GM18861 (cell line): ENCODE results near the gene TAS2R38.
A peak's percentile ranks its signal among the peaks of the same experiment; 100 is the strongest.

Experiments used
- ATAC-seq: cut with Tn5 transposase; IDR thresholded peaks from one replicate; pipeline ENCODE4 v1.9.1; 2021; ENCODE audit not compliant: unreplicated experiment

The TAS2R38 gene

DNA sequence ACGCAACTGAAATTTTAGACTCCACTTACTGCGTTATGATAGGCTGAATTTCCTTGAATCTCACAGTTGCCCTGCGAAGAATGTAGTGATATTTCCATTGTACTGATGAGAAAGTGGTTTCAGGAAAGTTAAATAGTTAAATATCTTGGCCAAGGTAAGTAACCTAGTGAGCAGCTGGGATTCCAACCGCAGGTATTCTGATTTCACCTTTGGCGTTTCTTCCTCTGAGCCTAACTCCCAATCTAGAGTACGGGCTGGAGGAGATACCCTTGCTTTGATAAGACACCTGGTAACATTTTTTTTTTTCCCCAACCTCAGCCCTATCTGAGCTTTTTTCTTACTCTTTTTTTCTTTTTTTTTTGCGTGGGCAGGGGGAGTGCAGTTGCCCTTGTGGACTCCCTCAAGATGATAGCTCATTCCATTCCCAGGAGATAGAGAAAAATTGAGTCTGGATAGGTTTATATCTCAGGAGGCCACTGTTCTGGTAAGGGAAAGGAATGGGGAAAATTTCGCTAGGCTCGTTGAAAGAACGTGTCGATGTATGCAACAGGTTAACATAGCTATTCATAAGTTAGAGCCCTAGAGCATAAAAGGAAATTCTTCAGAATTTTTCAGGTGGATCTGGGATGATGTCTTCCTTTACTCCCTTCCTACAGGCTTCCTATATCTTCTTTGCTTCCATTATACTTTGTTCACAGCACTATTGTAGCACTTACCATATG is 3.1 kb upstream of the TAS2R38 start:
- no peak for ATAC-seq

DNA sequence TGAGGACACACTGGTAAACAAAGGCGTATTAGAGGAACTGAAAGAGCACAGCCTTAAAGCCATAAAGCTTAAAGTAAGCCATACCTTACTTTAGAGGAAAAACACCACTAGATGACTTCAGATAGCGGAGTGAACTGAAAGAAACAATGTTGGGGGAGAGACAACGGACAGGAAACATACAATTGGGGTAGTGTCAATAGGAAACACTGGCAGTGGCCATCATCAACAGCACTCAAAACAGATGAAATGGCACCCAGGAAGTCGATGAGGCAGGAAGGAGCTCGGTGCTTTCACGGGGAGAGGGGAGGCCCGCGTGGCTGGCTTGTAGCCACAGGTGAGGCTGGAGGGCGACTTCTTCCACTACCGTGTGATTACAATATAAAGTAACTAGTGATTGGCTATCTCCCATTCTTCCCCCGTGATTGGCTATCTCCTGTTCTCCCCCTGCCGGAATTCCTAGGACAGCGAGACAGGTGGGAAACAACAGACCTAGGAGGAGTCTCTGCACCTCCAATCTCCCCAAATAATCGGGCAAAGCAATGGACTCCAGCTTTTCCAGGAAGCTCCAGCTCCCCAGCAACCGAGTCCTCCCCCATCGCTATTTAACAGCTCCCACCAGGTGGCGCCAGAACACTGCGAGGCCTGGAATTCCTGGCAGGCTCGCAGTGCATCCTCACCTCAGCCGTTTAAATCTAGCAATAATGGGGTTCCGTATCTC is 2.4 kb upstream of the TAS2R38 start:
- peak; percentile 64 for ATAC-seq

DNA sequence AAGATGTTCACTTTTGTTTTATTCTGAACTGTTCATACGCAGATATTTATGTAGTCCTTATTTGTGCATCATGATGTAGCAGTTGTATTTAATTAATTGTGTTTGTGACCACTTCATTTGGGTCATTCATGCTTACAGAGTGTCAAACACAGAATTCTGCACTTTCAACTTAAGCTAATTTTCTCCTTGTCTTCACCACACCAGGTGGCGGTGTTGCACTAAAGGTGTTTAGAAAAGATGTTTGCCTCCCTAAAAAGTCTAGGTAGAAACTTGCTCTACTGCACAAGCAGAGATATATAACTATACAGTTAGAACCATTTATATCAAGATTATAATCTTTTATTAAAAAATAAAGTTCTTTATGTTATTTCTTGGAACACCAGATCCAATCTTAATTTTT is 1.3 kb upstream of the TAS2R38 start:
- ATAC-seq, result no peak

DNA sequence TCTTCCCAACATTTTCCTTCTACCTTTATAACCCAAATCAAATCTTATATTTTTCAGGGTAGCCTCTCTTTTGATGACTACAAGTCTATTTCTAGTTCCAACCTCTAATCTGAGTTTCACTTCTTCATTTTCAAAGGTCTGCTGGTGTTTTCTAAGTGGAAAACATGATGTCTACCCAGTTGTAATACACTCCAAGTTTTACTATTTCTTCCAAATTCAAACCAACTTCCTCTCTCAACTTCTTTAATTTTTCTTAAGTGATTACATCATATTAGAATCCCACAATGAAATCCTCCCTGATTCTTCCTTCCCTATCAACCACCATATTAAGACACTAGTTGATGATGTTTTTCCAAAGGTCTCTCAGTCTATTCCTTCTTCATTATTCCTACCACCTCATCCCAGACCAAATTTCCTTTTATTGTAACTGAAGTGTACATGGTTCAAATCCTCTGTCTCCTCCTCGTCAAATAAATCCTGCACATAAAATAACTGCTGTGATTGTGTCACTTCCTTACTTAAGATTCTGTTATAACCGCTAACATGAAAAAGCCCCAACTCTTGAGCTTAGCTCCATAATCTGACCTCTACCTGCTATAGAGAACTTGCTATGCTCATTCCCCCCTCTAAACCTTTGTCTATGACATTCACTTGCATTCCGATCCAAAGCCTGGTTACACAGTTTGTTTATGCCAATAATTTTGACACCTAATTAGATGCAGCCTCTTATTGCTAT is 12.7 kb downstream of the TAS2R38 start:
- ATAC-seq, result peak; percentile 92

DNA sequence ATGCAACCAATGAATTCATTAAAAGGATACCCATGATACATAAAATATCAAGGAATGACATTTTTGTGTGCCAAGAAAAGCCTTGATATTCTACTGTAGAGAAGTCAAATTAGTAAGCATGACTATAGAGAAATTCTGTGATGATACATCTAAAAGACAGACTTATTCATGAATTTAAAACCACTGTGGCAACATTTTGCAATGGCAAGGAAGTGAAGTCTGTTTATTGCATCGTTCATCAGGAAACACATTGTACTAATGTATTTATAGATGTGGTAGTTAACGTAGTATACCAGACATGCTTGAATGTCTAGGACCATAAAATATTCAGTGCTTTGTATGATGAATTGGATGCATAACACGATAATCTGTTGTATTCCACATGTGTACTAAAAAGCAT is 17.5 kb downstream of the TAS2R38 start:
- ATAC-seq, result no peak

DNA sequence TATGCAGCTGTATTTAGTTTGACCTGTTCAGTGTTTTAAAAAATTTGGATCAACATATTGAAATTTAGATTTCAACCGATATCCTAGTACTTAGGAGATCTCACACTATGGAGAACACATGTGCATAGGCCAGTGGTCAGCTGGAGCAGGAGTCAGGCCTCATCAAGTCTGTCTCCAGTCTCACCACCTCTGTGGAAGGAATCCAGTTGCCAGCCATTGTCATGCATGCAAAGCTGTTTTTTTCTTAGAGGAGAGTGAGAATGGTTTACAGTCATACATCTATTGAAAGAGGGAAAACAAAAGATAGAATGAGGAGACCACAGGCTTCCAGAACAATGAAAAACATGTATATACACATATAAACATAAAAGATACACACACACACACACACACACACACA is 19.2 kb downstream of the TAS2R38 start:
- no peak for ATAC-seq

DNA sequence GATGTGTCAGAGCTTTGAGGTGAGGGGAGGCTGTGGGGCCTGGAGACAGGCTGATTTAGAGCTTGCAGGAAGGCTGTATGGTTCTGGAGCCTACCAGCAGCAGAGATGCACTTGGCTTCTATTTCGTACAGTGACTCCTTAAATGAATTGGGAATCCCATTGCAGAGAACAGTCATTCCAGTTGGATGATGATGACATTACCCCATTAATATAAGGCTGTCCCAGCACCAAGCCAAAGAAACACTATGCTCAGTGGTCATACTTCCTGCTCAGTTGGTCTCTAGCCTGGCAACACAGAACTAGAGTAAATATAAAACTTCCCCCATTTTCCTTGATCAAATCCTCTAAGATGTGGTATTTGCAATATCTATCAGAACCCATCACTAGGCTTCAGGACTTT is 21.1 kb downstream of the TAS2R38 start:
- no peak for ATAC-seq

DNA sequence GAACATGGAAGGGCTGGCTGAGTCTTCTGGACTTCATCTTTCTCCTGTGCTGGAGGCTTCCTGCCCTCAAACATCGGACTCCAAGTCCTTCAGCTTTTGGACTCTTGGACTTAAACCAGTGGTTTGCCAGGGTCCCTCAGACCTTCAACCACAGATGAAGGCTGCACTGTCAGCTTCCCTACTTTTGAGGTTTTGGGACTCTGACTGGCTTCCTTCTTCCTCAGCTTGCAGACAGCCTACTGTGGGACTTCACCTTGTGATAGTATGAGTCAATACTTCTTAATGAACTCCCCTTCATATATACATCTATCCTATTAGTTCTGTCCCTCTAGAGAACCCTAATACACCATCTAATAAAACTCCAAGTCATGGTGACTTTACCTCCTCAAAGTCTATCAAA is 22.8 kb downstream of the TAS2R38 start:
- ATAC-seq, result no peak

DNA sequence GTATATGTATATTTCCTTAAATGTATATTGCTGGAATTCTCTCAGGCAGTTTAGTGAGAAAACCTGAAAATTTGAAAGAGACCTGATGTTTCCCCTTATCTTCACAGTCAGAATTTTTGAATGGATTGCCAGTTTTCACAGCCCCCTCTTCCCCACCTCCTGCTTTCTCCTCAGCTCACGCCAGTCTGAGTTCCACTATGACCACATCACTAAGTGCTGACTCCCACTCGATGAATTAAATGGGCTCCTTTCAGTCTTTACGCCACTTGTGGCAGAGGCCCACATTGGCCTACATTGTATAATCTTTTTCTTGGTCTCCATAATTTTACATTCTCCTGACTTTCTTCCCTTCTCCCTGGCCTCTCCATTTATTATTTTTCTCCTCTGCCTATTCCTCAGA is 23.7 kb downstream of the TAS2R38 start:
- no peak for ATAC-seq

DNA sequence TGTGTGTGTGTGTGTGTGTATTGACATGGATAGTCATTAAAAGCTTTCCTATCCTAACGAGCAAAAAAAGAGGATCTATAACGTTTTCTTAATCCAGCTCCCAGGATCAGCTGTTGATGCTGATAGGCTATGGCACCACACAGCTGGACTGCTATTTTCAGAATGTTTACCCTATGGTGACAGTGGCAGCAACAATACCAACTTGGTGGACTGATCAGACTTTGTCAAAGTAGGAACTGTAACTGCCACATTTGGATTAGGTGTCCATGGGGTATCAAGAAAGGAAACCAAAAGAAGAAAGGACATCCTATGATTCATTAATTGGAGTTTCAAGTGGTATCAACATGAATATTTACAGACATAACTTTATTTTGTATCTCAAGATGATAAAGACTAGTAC is 24.1 kb downstream of the TAS2R38 start:
- no peak for ATAC-seq

DNA sequence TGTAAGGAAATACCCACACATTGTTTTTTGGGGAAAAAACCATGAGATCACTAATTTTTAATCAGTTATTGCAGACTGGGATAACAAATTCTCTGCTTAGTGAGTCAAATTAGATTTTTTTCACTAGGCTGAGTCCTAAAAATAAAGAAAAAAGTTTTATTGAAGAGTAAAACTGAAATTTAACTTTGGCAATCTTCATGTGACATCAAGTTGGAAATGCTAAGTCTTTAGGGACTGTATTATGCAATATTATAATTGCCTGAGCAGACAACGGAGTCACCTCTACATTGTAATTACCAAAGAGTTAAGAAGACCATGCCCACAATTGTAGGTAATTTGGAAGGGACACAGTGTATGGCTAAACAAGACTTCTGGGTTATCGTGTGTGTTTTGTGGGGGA is 24.6 kb downstream of the TAS2R38 start:
- ATAC-seq, result no peak

DNA sequence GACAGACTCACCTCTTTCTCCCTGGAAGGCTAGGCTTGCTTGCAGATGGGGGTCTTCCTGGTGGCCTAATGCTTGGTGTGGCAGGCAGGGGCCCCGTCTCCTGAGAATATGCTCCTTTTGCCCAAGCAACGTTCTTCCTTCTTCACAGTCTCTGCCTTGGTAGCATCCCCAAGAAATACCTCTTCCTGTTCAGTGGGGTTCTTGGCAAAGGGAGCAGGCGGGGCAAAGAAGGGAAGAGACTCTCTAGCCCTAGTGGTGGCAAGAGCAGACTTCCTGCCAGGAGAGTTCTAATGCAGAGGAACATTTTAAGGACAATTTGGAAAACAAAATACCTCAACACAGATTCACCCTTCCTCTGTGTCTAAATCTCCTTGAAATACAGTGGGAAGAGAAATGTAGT is 26.8 kb downstream of the TAS2R38 start, which contains the start of gene CLEC5A:
TSS of gene CLEC5A (minus strand) at position 179 of the 400 bp plus-strand sequence. CDS start 682 bp downstream, outside the sequence.
- no peak for ATAC-seq

DNA sequence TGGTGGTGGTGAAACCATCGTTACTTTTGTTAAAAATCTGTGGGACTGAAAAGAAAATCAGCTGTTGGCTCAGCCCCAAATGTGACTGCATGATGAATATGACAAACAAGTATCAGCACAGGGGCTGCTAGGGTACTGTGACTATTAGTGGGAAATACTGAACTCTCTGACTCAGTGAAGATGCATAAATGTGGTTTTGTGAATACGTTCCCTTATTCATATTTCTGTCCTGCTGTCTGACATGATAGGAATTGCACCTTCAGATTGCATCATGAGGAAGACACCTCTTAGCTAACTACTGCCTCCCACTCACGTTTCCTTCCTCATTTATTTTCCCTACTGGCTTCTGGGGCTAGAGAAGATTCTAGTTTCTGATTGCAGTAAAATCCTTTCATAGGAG is 28.2 kb downstream of the TAS2R38 start:
- ATAC-seq, result no peak

DNA sequence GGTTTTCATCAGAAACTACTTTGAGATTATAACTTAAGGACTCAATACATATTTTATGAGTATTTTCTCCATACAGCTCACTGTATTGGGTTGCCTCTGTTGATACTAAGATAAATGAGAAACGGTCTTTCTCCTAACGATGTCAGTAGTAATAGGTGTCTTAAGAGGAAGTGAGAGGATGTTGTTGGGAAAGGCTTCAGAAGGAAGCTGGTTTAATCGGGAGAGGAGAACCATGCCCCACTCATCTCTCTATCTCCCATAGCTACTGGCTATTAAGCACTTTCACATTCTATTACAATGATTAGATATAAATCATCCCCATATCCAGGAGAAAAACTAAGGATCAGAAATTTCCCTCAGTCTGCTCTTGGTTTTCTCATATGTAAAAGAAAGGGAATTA is 28.8 kb downstream of the TAS2R38 start:
- ATAC-seq, result no peak

DNA sequence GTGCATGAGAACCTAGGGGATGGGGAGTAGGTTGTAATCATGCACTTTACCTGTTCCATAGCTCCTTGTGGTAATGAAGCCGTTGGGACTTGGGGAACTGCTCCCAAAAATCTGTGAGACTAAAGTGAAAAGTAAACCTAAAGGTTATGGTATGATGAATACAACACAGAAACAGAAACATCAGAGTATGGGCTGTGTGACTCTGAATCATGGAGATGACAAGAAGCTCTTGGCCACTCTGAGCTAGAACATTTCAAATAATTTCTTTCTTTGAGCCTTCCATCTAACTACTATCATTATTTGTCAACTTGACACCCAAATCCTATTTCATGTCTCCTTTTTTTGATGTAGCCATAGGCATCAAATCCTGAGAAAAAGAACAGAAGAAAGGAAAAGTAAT is 29.7 kb downstream of the TAS2R38 start:
- ATAC-seq, result no peak

DNA sequence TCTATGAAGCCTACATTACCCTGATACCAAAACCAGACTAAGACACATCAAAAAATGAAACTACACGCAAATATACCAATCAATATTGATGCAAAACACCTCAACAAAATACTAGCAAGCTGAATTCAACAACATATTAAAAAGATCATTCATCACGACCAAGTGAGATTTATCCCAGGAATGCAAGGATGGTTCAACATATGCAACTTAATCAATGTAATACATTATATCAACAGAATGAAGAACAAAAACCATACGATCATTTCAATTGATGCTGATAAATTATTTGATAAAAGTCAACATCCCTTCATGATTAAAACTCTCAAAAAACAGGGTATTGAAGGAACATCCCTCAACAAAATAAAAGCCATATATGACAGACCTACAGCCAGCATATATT is 32.5 kb downstream of the TAS2R38 start:
- ATAC-seq, result no peak

DNA sequence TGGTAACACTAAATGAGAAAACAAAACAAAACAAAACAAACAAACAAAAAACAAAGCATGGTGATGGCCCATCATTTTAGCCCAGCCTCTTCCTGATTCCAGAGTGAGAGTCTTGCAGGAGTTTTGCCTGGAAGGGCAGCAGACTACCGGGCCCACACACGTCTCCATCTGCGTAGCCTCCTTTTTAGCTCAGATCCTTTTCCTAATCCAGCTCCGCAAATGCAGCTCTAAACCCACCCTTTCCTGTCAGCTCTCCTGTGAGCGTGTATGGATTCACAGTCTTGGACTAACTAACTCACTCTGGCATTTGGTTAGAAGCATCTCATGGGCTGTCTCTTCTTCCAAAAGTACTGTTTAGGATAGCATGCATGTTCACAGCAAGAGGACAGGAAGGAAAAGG is 43.4 kb downstream of the TAS2R38 start:
- no peak for ATAC-seq

DNA sequence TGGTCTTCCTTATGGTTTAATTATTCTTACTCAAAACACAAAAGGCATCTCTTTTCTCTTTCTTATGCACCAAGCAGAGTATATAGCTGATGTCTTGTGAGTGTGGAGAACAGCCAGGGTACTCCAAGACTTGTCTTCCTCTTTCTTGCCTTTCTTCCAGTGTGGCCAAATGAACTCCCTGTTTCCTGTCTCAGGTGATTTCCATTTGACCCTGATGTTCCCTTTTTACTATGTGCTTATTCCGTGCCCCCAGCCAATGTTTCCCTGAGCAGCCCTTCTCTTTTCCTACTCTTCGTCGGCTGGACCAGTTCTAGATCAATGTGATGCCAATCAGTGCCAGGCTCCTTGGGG is 44.8 kb downstream of the TAS2R38 start:
- no peak for ATAC-seq

DNA sequence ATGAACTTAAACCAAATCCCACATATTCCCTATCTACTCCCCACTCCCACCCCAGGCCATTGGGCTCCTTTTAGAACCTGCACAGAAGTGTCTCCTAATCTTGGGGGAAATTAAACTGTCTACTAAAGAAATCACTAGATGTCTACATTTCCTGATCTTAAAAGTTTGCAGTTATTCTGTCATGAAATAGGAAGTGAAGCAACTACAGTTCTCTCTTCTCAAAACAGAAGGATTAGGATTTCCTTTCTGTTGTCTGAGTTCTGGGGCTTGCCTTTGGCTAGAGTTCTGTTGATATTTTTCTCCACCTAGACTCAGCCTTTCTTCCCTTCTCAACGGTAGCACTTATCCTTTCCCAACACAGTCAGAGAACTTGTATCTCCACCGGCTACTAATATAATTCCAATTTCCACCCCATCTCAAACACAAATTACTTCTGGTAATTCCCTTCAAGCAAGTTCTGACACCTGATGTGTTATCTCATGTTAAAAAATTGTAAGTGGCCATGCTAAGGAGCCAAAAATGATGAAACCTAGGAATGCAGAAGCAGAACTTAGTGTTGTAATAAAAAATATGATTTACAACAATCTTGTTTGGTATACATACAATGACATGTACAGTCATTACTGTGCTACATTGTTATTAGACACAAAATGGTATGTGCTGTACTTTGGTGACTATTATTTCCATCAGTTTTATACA is 45.3 kb downstream of the TAS2R38 start:
- ATAC-seq, result no peak
